ENCODE measurements around the gene ASB3. TPM values are rescaled to one million over a fixed set of nuclear protein-coding genes. Genes with fewer than 3 reads are reported as not detected.

Gene ASB3
- polyA plus RNA-seq, 1 donor from 2014 or later = 60.4 TPM

- Histone ChIP-seq H3K27ac (ENCODE audit: low read length) (no peak overlapping the region), H3F3A (ENCODE audit: insufficient read depth, low read length, poor library complexity, severe bottlenecking) (no peaks in the 10 kb centered on the region), H3K36me3 (ENCODE audit: insufficient read depth, low read length) (peaks cover 4% of the 10 kb centered on the region), H3K9me3 (ENCODE audit: low read length) (no peaks in the 10 kb centered on the region), H2AFZ (ENCODE audit: low read depth, low read length) (no peak overlapping the region), H3K4me2 (ENCODE audit: low read length) (no peak overlapping the region), H3K79me2 (replicated peaks; ENCODE audit: insufficient read depth, low read length) (peaks cover 14% of the 10 kb centered on the region), H3K9me2 (ENCODE audit: insufficient read depth, low read length) (no peaks in the 10 kb centered on the region), H3K9ac (ENCODE audit: low read length) (no peak overlapping the region), H4K20me1 (ENCODE audit: insufficient read depth) (no peaks in the 10 kb centered on the region), H3K27me3 (ENCODE audit: insufficient read depth, low read depth, low read length) (no peaks in the 10 kb centered on the region), H3K4me3 (ENCODE audit: low read length) (no peak overlapping the region)
- TF ChIP-seq TAF1 (IDR thresholded peaks at IDR 0.05; ENCODE audit: low read depth) = no peak
- no peak for TF ChIP-seq EZH2 (IDR thresholded peaks at IDR 0.05; ENCODE audit: borderline replicate concordance, insufficient read depth, low read length, poor library complexity, severe bottlenecking)
- peak; percentile 49 for TF ChIP-seq RAD21 (conservative IDR thresholded peaks at IDR 0.05)
- TF ChIP-seq EP300 (conservative IDR thresholded peaks at IDR 0.05; ENCODE audit: poor library complexity, severe bottlenecking) = no peak
- TF ChIP-seq POLR2AphosphoS5 (IDR thresholded peaks at IDR 0.05) = no peak
- TF ChIP-seq REST (IDR thresholded peaks at IDR 0.05; ENCODE audit: borderline replicate concordance) = no peak
- TF ChIP-seq MXI1 (conservative IDR thresholded peaks at IDR 0.05; ENCODE audit: poor library complexity, severe bottlenecking) = no peak
- peak; percentile 43 for TF ChIP-seq CTCF (IDR thresholded peaks at IDR 0.05; ENCODE audit: poor library complexity, severe bottlenecking)
- peak; percentile 20 for TF ChIP-seq SMC3 (conservative IDR thresholded peaks at IDR 0.05; ENCODE audit: poor library complexity)
These were observed 71.2 kb downstream of the ASB3 start for GRCh38 chr2:53715568-53715967.

GRCh38 chr2:53711271-53711780 is 75.4 kb downstream of the ASB3 start:
- Histone ChIP-seq H3K9me2 (ENCODE audit: insufficient read depth, low read length) (no peaks in the 10 kb centered on the region), H3K4me3 (ENCODE audit: low read length) (no peak overlapping the region), H4K20me1 (ENCODE audit: insufficient read depth) (no peaks in the 10 kb centered on the region), H3K36me3 (ENCODE audit: insufficient read depth, low read length) (peaks cover 23% of the 10 kb centered on the region), H2AFZ (ENCODE audit: low read depth, low read length) (no peak overlapping the region), H3K4me2 (ENCODE audit: low read length) (no peak overlapping the region), H3K27ac (ENCODE audit: low read length) (no peak overlapping the region), H3K27me3 (ENCODE audit: insufficient read depth, low read depth, low read length) (no peaks in the 10 kb centered on the region), H3K9ac (ENCODE audit: low read length) (no peak overlapping the region), H3K79me2 (replicated peaks; ENCODE audit: insufficient read depth, low read length) (no peaks in the 10 kb centered on the region), H3K9me3 (ENCODE audit: low read length) (peaks cover 11% of the 10 kb centered on the region), H3F3A (ENCODE audit: insufficient read depth, low read length, poor library complexity, severe bottlenecking) (no peaks in the 10 kb centered on the region)
- TF ChIP-seq SMC3 (conservative IDR thresholded peaks at IDR 0.05; ENCODE audit: poor library complexity) (no peak), EP300 (conservative IDR thresholded peaks at IDR 0.05; ENCODE audit: poor library complexity, severe bottlenecking) (no peak), RAD21 (conservative IDR thresholded peaks at IDR 0.05) (no peak), POLR2AphosphoS5 (IDR thresholded peaks at IDR 0.05) (no peak), EZH2 (IDR thresholded peaks at IDR 0.05; ENCODE audit: borderline replicate concordance, insufficient read depth, low read length, poor library complexity, severe bottlenecking) (no peak), REST (IDR thresholded peaks at IDR 0.05; ENCODE audit: borderline replicate concordance) (no peak), CTCF (IDR thresholded peaks at IDR 0.05; ENCODE audit: poor library complexity, severe bottlenecking) (no peak), MXI1 (conservative IDR thresholded peaks at IDR 0.05; ENCODE audit: poor library complexity, severe bottlenecking) (no peak), TAF1 (IDR thresholded peaks at IDR 0.05; ENCODE audit: low read depth) (no peak)

Data from neural cell (in vitro differentiated cells).